Cardiac septum (tissue), 1 donor: Measurements from ENCODE around the gene ENTR1. TPM values are rescaled to one million over a fixed set of nuclear protein-coding genes. Genes with fewer than 3 reads are reported as not detected.

ENCODE experiments used
- DNase-seq: peaks from one replicate; pipeline ENCODE4 v3.0.0-alpha.2; 2020; ENCODE audit warnings: low spot score
- intact Hi-C: fragments of 100-400 bp; cut with DNase I; formaldehyde crosslinking; loops from one replicate; pipeline ENCODE4 v1.14.0; 2022
- total RNA-seq: library from RNA; stranded (reverse); fragmentation: NEBNext Ultra II Directional; extraction: Animal tissue kit (Norgen Biotek cat#: 25700); gene quantifications from one replicate; pipeline ENCODE4 v1.2.1, GENCODE V29; 2021
- donor health status: DM: no; HTN: no; CAD: no.

The ENTR1 gene
- total RNA-seq, 1 donor from 2014 or later, result 23.1 TPM

- DNase-seq, result no peak
- intact Hi-C loops, result loop anchor here (2.0 kb wide), 2 partner anchors 63 to 89 kb away; no protein-coding TSS in a partner anchor
Observed at GRCh38 chr9:136401173-136401922, 9.1 kb downstream of the ENTR1 start.

- intact Hi-C loops, result loop anchor here (1.0 to 2.0 kb wide), 3 partner anchors 37 to 87 kb away; partner anchors contain the start of gene DNLZ
- DNase-seq, result peak; percentile 94
Observed at GRCh38 chr9:136400038-136400834, 10.2 kb downstream of the ENTR1 start, which contains the start of gene SNAPC4. SNAPC4 (minus strand) TSS chr9:136400170; CDS start chr9:136398428, 1,742 bp downstream.

- intact Hi-C loops, result loop anchor here (1.0 to 2.0 kb wide), 3 partner anchors 36 to 87 kb away; partner anchors contain the start of gene DNLZ
- no peak for DNase-seq
Observed at GRCh38 chr9:136399176-136400037, 11.0 kb downstream of the ENTR1 start.

GRCh38 chr9:136398286-136398685 is 12.1 kb downstream of the ENTR1 start:
- intact Hi-C loops, result no loop called here

GRCh38 chr9:136397643-136398042 is 12.8 kb downstream of the ENTR1 start:
- intact Hi-C loops, result no loop called here
- no peak for DNase-seq

More at GRCh38 chr9:136398286-136398685, 12.1 kb downstream of the ENTR1 start:
- DNase-seq, result no peak

GRCh38 chr9:136396219-136396515 is 14.2 kb downstream of the ENTR1 start:
- intact Hi-C loops, result no loop called here
- no peak for DNase-seq

GRCh38 chr9:136395345-136396218 is 14.8 kb downstream of the ENTR1 start:
- intact Hi-C loops, result no loop called here
- no peak for DNase-seq

- no peak for DNase-seq
- intact Hi-C loops, result no loop called here
Observed at GRCh38 chr9:136395020-136395340, 15.4 kb downstream of the ENTR1 start.

- intact Hi-C loops, result no loop called here
- no peak for DNase-seq
Observed at GRCh38 chr9:136394312-136395019, 15.9 kb downstream of the ENTR1 start.

GRCh38 chr9:136393531-136393930 is 16.9 kb downstream of the ENTR1 start:
- no peak for DNase-seq
- intact Hi-C loops, result no loop called here

GRCh38 chr9:136392538-136393449 is 17.6 kb downstream of the ENTR1 start:
- no peak for DNase-seq
- intact Hi-C loops, result no loop called here

GRCh38 chr9:136391737-136392537 is 18.5 kb downstream of the ENTR1 start:
- DNase-seq, result no peak
- intact Hi-C loops, result no loop called here

- no peak for DNase-seq
- intact Hi-C loops, result no loop called here
Observed at GRCh38 chr9:136389396-136389795, 21.0 kb downstream of the ENTR1 start.

- intact Hi-C loops, result no loop called here
- DNase-seq, result no peak
Observed at GRCh38 chr9:136387217-136387616, 23.2 kb downstream of the ENTR1 start.

GRCh38 chr9:136386018-136386417 is 24.4 kb downstream of the ENTR1 start:
- no peak for DNase-seq
- intact Hi-C loops, result no loop called here

- intact Hi-C loops, result no loop called here
- DNase-seq, result no peak
Observed at GRCh38 chr9:136385015-136385414, 25.4 kb downstream of the ENTR1 start.

- intact Hi-C loops, result no loop called here
- no peak for DNase-seq
Observed at GRCh38 chr9:136383436-136383835, 27.0 kb downstream of the ENTR1 start.
